Pancreas (tissue), 10 donors: Measurements from ENCODE around the gene ZNF440. TPM values are rescaled to one million over a fixed set of nuclear protein-coding genes. Genes with fewer than 3 reads are reported as not detected.
"Not testable (repeated sequence)": the region's sequence is repeated elsewhere in the genome, so short reads cannot be mapped to it uniquely, and the experiment has no call there.

Source experiments
- ATAC-seq, 4 donors: fragments of 200-7000 bp; cut with Tn5 transposase; one replicate each; pipeline versions ENCODE4 v1.8.0 to v1.9.1; 2020; ENCODE audit warnings: mild to moderate bottlenecking in 4 of 4, moderate library complexity in 4 of 4
- DNase-seq, 6 donors: peaks; one replicate each; pipeline ENCODE4 v3.0.0-alpha.2; 2020
- FAIRE-seq: peaks from 2 replicates; lab custom pipeline; 2012; peaks lifted over from hg19 to GRCh38; lab: Jason Lieb, UNC
- H3K27ac ChIP-seq, 4 donors: fragments of 200-600 bp; sonication (generic); 1 replicate in 3 of 4; 2 replicates in 1 of 4; pipeline versions ENCODE4 v1.5.0 to v1.8.0; 2020
- H3K27me3 ChIP-seq, 4 donors: fragments of 200-600 bp; one replicate each; pipeline ENCODE4 v1.8.0; 2021
- H3K36me3 ChIP-seq, 3 donors: fragments of 200-600 bp; sonication (generic) in 1 of 3; one replicate each; pipeline versions ENCODE4 v1.5.0 to v1.8.0; 2020 to 2021
- H3K4me1 ChIP-seq, 3 donors: fragments of 200-600 bp; one replicate each; pipeline ENCODE4 v1.8.0; 2021
- H3K4me3 ChIP-seq, 4 donors: fragments of 200-600 bp; sonication (generic) in 2 of 4; one replicate each; pipeline versions ENCODE4 v1.5.0 to v1.8.0; 2020 to 2021
- H3K9me3 ChIP-seq, 4 donors: fragments of 200-600 bp; one replicate each; pipeline ENCODE4 v1.8.0; 2021
- CTCF ChIP-seq, 4 donors: fragments of 200-600 bp; sonication (generic) in 3 of 4; IDR thresholded peaks; one replicate each; pipeline versions ENCODE4 v1.5.0 to v1.8.0; 2021; ENCODE audit warnings: antibody characterized with exemption in 4 of 4
- WGBS, 2 donors: extraction: QIAGEN DNeasy Blood & Tissue Kit; methylation state at CpG; one replicate each; pipeline ENCODE4 v1.1.7; 2013; 5-methylcytosine and 5-hydroxymethylcytosine counted together
- intact Hi-C, 3 donors: fragments of 100-400 bp; cut with DNase I; formaldehyde crosslinking; loops; one replicate each; pipeline versions ENCODE4 v1.11.1 to v1.14.2; 2022
- polyA plus RNA-seq, 2 donors: library from polyadenylated mRNA; stranded (reverse); fragments of 200-250 nt; gene quantifications; one replicate each; pipeline ENCODE4 v1.2.3, GENCODE V29; 2013
- total RNA-seq, 6 donors: library from RNA; stranded (reverse); fragmentation: NEBNext Ultra II Directional in 4 of 6; extraction: Animal tissue kit (Norgen Biotek cat#: 25700) in 4 of 6; gene quantifications; one replicate each; pipeline versions ENCODE4 v1.2.1 to v1.2.4, GENCODE V29; 2021 to 2023
- donor health status: healthy with polysubstance abuse.
- donor health status: DM: no; HTN: no; CAD: no; lungs with moderate emphysema.
- donor health status: DM: no; HTN: no; CAD: no.
- donor health status: control.
- donor health status: control.
- donor health status: Bipolar disorder and iron deficiency.
- donor health status: DM: yes; HTN: yes; CAD: no.
- donor health status: DM: no; HTN: no; CAD: no.
- donor health status: DM: no; HTN: no; CAD: no.
- donor health status: DM: yes; HTN: yes; CAD: no.

Gene ZNF440
- total and polyA plus RNA-seq, 8 donors, result 4.1 to 8.7 (median 6.3) TPM

GRCh38 chr19:11848594-11849469 lies 34.8 kb downstream of the ZNF440 start, which contains the start of gene ZNF439:
TSS of gene ZNF439 (plus strand) at chr19:11848726. CDS start at chr19:11848868, 142 bp downstream.
- peak; percentile 84 to 94 (median 90) for DNase-seq
- peak within 1 kb of the TSS; percentile 36 to 63 (median 58) for H3K4me3 ChIP-seq
- H3K27me3 ChIP-seq, result no peaks in the 10 kb centered on the region
- peaks cover 0 to 7% (median 0%) of the 10 kb centered on the region in 3 donors for H3K4me1 ChIP-seq
- no peaks in the 10 kb centered on the region for H3K36me3 ChIP-seq
- peak within 1 kb of the TSS in 2 of 4 donors; percentile 19 to 76 for H3K27ac ChIP-seq
- WGBS, 2 donors, result 1 to 2% methylated on average over 54 to 59 of the region's 59 CpGs
- intact Hi-C loops, result no loop called here
- peak; percentile 100 for ATAC-seq
- no peak for FAIRE-seq
- no peak for TF ChIP-seq CTCF (IDR thresholded peaks at IDR 0.05)
- no peaks in the 10 kb centered on the region for H3K9me3 ChIP-seq

GRCh38 chr19:11850289-11850688 lies 36.2 kb downstream of the ZNF440 start:
- 88 to 91% methylated on average over 4 of the region's 4 CpGs for WGBS, 2 donors
- DNase-seq, ATAC-seq, H3K36me3 ChIP-seq, FAIRE-seq, intact Hi-C loops, H3K4me1 ChIP-seq, H3K4me3 ChIP-seq, H3K9me3 ChIP-seq, H3K27me3 ChIP-seq, H3K27ac ChIP-seq: not testable (repeated sequence)

- intact Hi-C loops, result no loop called here
These were observed 39.3 kb downstream of the ZNF440 start for GRCh38 chr19:11853358-11853757.

GRCh38 chr19:11856596-11857250 lies 42.6 kb downstream of the ZNF440 start:
- no peak overlapping the region for H3K4me3 ChIP-seq
- no peaks in the 10 kb centered on the region for H3K9me3 ChIP-seq
- FAIRE-seq, result no peak
- H3K36me3 ChIP-seq, result no peaks in the 10 kb centered on the region
- H3K4me1 ChIP-seq, result no peaks in the 10 kb centered on the region
- ATAC-seq, result no peak
- intact Hi-C loops, result no loop called here
- no peak for DNase-seq
- WGBS, 2 donors, result 94 to 95% methylated on average over 12 of the region's 12 CpGs
- no peaks in the 10 kb centered on the region for H3K27me3 ChIP-seq
- H3K27ac ChIP-seq, result no peak overlapping the region
- TF ChIP-seq CTCF (IDR thresholded peaks at IDR 0.05), result no peak

More at GRCh38 chr19:11853358-11853757, 39.3 kb downstream of the ZNF440 start:
- FAIRE-seq (no peak), ATAC-seq (no peak), DNase-seq (no peak)
- H3K27ac ChIP-seq, result no peak overlapping the region
- H3K36me3 ChIP-seq, result no peaks in the 10 kb centered on the region
- peaks cover 0 to 7% (median 0%) of the 10 kb centered on the region in 3 donors for H3K4me1 ChIP-seq
- H3K9me3 ChIP-seq, result no peaks in the 10 kb centered on the region
- TF ChIP-seq CTCF (IDR thresholded peaks at IDR 0.05), result no peak
- H3K4me3 ChIP-seq, result no peak overlapping the region
- no peaks in the 10 kb centered on the region for H3K27me3 ChIP-seq
- 85 to 86% methylated on average over 3 of the region's 3 CpGs for WGBS, 2 donors

- ATAC-seq (no peak), DNase-seq (no peak), FAIRE-seq (no peak)
- WGBS, 2 donors, result 92 to 93% methylated on average over 7 of the region's 7 CpGs
- H3K36me3 ChIP-seq, result no peaks in the 10 kb centered on the region
- H3K4me3 ChIP-seq, result no peak overlapping the region
- no peaks in the 10 kb centered on the region for H3K9me3 ChIP-seq
- H3K27me3 ChIP-seq, result no peaks in the 10 kb centered on the region
- H3K4me1 ChIP-seq, result no peaks in the 10 kb centered on the region
- H3K27ac ChIP-seq, result no peak overlapping the region
- intact Hi-C loops, result no loop called here
- TF ChIP-seq CTCF (IDR thresholded peaks at IDR 0.05), result no peak
These were observed 46.6 kb downstream of the ZNF440 start for GRCh38 chr19:11860721-11861120.
